Right ventricle myocardium inferior (tissue), 1 donor: Measurements from ENCODE around the gene SDK2. TPM values are rescaled to one million over a fixed set of nuclear protein-coding genes. Genes with fewer than 3 reads are reported as not detected.

Source experiments
- ATAC-seq: fragments of 200-7000 bp; cut with Tn5 transposase; one replicate; pipeline ENCODE4 v1.9.1; 2020; ENCODE audit warnings: mild to moderate bottlenecking, moderate library complexity
- DNase-seq: peaks from one replicate; pipeline ENCODE4 v3.0.0; 2021; ENCODE audit errors: missing footprints
- intact Hi-C: fragments of 100-400 bp; cut with DNase I; formaldehyde crosslinking; loops from one replicate; pipeline ENCODE4 v1.11.0; 2022
- total RNA-seq: library from RNA; stranded (reverse); fragmentation: NEBNext Ultra II Directional; extraction: Animal tissue kit (Norgen Biotek cat#: 25700); gene quantifications from one replicate; pipeline ENCODE4 v1.2.1, GENCODE V29; 2021
- donor health status: DM: no; HTN: yes; CAD: no; lungs with severe emphysema.

SDK2 gene
- total RNA-seq, 1 donor from 2014 or later: 1.6 TPM

DNA sequence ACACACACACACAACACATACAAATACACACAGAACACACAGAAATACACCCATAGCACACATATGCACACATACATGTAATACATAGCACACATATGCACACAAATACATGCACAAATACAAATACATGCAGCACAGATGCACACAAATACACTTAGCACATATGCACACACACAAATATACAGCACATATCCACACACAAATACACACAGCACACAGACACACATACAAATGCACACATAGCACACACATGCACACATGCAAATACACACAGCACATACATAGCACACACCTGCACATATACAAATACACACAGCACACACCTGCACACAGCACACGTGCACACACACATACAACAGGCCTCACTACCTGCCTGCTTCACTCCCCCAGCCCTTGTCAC, 49.6 kb downstream of the SDK2 start:
- no peak for ATAC-seq
- peak; percentile 34 for DNase-seq
- intact Hi-C loops: no loop called here

DNA sequence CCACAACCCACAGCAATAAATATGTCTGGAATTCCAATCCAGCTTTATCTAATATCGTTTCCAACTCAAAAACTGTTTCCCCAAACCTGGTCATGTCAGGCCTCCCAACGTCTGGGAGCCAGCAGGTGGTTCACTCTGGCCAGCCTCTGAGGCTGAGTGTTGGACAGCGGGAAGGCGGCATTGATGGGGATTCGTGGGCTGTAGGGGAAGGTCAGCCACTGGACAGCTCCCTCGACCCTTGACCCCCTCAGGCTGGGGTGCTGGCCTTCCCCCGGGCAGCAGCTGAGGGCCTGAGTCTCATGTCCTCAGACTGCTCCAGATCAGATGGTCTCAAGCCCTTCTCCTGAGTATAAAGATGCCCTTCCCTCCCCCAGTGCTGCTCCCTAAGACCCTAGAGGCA, 50.2 kb downstream of the SDK2 start:
- DNase-seq (peak; percentile 9), ATAC-seq (no peak)
- intact Hi-C loops: no loop called here

DNA sequence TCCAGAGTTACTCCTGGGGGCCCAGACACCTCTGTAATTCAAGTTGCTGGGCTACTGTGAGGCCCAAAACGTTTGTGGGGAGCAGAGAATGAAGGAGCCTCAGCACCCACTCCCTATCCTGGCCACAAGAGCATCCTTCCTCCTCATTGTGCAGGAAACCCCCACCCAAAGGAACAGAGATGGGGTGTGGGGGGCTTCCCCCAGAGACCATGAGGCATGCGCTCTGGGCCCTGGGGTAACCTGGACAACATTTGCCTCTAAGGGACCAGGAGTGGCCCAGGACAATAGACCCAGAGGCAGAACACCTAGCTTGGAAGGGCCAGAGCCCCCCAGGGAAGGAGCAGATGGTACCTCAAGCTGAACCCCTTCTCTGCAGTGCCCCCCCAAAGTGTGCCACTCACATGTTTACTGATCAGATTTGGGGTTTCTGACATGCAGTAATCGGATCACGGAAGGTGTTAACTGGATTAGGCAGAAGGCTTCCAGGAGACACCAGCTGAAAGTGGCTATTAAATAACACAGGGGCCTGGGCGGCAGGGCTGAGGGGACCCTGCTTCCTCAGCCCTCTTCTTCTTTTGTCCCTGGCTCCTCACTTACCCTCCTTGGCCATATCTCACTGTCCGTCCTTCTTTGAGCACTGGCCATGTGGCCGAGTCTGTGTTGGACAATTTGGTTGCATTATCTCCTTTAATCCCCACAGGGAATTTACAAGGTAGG, 50.8 kb downstream of the SDK2 start:
- intact Hi-C loops: no loop called here
- ATAC-seq: no peak
- peak; percentile 15 for DNase-seq

DNA sequence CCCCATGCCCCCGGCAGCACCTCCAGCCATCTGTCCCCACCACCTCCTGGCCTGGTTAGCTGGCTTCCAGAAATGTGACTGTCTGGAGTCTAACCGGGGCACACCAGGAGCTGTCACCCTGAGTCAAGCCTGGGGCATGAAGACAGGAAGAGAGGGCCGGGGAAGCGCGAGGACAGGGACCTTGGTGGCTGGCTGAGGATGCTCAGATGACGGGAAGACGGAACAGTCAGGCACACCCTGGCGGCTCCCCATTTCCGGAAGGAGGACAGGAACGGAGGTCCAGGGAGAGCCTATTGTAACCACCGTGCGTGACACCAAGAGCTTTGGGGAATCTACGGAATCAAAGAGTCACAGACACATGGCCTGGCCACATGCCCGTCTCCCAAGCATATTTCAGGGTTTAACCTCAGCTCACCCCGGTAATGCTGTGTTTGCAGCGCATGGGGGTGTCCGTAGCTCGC, 51.7 kb downstream of the SDK2 start:
- ATAC-seq: no peak
- DNase-seq: peak; percentile 43
- intact Hi-C loops: no loop called here

DNA sequence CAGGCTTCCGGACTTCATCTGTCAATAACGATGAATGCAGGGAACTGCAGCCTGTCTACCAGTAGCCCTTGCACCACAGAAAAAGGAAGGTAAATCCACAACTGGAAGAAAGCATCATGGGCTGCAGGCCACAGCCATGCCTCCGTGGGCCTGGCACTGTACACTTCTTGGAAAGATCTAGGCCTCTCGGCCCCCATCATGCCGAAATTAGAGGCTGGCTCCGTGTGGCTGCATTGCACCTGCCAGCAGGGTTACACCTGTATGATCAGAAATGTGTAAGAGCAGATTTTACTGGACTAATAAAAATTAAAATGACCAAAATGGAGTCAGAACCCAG, 52.2 kb downstream of the SDK2 start:
- no peak for ATAC-seq
- intact Hi-C loops: no loop called here
- DNase-seq: peak; percentile 26

DNA sequence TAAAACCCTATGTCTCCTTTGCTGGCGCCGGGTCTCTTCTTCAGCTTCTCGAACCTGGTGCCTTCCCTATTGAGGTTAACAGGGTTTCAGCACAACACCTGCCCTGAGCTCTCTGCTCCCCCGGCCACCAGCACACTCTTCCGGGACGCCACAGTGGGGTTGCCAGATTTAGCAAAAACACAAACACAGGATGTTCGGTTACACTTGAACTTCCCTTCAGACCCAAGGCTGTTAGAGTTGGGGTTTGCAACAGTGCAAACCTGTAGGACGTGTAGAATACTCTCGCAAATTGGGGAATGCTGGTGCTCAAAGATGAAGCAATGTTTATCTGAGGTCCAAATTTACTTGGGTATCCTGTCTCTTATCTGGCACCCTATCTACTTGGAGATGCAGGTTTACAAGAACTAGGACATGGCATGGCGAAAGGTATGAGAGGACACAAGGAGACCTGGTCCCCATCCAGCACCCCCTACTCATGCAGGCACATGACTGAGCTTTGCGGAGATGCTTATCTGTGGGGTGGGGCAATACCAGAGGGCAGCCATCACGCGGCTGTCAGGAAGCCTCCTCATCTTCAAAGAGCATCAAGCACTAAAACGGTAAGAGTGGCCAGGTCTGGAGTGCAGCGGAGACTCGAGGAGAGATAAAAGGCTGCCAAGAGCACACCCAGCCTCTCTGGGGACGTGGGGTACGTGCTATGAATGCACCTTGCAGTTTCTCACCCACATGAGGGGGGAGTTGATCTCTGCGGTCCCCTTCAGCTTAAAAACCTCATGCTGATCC, 52.8 kb downstream of the SDK2 start:
- ATAC-seq: no peak
- intact Hi-C loops: no loop called here
- DNase-seq: peak; percentile 33

DNA sequence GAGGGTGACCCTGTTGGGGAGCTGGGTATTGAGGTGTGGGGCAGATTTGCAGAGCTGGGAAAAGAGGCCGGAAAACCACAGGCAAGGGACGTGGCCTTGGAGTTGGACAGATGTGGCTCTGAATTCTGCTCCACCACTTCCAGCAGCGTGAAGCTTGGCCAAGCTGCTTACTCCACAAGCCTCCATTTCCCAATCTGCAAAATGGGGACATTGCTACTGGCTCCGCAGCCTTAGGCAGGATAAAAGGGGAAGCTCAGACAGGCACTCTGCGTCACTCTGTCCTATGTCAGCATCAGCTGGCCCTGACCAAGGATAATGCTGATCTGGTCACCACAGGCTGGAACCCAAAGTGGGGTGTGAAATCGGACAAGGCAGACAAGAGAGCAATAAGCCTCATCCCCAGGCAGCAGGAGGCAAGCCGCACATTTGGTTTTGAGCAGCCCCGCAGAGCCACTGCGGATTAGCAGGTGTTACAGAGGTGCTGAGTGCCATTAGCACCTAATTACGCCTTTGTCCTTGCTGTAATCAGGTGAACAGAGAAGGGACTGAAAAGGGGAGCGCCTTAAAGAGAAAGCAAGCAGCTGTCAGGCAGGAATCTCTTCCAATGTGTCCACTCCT, 54.8 kb downstream of the SDK2 start:
- intact Hi-C loops: no loop called here
- DNase-seq (peak; percentile 28), ATAC-seq (no peak)

DNA sequence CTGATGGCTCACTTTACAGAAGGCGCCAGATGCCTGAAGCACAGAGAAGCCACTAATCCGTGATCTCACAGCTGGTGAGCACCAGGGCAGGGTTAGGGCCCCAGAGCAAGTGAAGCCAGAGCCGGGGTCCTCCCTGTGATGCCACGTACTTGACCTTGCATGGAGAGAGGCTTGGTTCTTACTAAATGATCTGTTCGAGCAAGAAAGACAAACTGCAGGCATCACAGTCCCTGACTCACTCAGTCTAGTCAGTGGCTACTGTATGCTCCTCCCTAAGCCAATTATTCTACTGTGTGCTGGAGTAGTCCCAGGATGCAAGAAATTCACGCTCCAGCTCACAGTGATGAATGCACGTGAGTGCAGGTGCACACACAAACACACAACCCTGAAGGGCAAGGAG, 55.4 kb downstream of the SDK2 start:
- intact Hi-C loops: no loop called here
- DNase-seq (peak; percentile 51), ATAC-seq (no peak)

DNA sequence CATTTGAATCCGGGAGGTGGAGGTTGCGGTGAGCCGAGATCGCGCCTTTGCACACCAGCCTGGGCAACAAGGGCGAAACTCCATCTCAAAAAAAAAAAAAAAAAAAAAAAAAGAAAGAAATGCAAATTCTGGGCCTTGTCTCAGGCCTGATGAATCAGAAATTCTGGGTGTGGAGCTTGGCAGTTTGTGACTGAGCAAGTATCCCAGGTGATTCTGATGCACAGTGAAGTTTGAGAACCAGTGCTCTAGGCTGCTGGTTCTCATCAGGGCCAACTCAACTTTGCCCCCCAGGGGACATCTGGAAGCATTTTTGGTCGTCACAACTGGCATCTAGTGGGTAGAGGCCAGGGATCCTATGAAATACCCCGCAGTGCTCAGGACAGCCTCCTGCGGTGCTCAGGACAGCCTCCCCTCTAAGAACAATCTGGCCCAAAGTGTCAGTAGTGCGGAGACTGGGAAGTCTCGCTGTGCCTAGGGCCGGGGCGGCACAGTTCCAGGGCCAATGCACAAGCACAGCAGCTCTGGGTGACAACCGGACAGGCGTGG, 55.9 kb downstream of the SDK2 start:
- intact Hi-C loops: no loop called here
- peak; percentile 30 for DNase-seq

DNA sequence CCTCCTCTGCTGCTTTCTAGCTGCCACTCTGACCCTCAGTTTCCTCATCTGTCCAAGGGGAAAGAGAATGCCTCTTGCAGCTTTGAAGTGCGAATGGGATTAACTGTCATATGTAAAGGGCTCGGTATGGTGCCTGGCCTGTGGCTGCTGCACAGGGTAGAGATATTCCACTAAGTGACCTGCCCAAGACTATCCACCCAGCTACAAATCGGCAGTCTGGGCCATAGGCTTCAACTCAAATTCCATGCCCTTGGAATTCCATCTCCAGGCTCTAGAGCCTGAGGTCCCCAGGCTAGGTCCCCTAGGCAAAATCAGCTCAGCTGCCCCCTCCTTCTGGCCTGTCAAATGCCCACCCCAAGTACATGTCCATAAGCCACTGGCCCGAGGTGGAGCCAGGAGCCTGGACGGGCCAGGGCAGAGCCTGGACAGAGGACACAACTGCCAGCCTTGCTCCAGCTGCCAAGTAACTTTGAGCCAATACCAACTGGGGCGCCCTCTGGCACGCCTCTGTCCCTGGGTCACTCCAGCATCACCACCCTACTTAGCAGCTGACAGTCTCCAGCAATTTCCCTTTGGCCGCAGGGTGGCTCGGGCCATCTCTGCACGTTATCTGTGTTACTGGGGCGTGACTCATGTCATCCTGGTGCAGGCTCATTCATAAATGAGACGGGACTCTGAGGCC, 57.2 kb downstream of the SDK2 start:
- ATAC-seq (peak; percentile 88), DNase-seq (peak; percentile 64)
- intact Hi-C loops: loop anchor here (2.0 kb wide), 1 partner anchor 158 kb away; no protein-coding TSS in a partner anchor

More for the DNA sequence above, 55.9 kb downstream of the SDK2 start:
- ATAC-seq: no peak

DNA sequence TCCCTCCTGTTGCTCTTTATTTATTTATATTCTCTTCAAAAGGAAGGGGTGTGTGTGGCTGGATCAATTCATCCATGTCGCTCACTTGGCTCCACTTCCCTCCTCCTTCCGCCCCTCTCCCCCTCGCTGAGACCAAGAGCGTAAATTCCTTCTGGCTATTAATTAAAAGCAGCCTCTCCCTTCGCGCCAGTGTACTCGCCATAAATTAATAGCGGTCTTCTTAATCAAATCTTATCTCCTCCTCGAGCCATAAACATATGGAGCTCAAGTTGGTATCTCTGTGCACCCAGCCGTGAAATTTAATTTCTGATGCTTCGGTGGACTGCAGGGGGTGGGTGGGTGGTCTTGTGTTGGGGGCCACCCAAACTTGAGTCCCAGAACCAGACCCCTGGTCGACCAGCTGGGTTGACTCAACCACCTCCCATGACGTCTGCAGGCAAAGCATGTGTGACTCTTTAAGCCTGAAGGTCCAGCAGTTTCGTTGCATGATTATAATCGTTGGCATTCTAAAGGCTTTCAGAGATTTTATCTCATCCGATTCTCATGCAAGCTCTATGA, 57.9 kb downstream of the SDK2 start:
- DNase-seq (no peak), ATAC-seq (no peak)
- intact Hi-C loops: loop anchor here (2.0 kb wide), 1 partner anchor 158 kb away; no protein-coding TSS in a partner anchor

DNA sequence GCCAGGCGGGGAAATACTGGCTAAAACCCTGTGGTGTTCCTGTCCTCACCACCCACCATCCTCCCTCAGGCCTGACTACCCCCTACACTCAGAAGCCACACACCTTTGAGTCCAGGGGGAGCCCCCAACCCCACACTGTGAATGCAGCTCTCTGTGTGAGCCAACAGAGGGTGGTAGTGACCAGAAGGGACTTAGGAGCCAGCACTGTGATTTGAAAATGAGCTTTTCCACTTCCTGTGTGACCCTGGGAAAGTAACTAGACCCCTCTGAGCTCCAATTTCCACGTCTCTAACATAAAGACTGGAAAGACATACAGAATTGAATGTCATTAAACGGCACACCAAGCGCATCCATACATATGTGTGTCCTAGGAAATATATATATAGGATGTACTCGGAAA, 58.7 kb downstream of the SDK2 start:
- intact Hi-C loops: no loop called here
- ATAC-seq (no peak), DNase-seq (no peak)

DNA sequence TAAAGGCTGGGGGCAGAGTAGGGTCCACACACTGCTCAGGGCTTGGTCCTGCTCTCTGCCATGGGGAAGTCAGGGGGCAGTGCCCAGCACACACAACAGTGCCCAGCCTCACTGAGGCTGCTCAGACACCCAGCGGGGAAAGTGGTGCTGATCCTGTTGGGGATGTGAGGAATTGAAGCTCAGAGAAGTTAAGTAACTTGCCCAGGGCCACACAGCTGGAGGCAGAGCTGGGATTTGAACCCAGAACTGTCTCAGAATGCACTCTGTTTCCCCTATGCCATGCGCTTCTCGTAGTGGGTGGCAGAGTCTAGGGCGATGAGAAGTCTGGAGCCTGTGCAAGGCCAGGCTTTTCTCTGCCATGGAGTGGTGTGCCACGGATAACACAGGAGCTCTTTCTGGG, 59.3 kb downstream of the SDK2 start:
- DNase-seq (no peak), ATAC-seq (no peak)
- intact Hi-C loops: no loop called here

DNA sequence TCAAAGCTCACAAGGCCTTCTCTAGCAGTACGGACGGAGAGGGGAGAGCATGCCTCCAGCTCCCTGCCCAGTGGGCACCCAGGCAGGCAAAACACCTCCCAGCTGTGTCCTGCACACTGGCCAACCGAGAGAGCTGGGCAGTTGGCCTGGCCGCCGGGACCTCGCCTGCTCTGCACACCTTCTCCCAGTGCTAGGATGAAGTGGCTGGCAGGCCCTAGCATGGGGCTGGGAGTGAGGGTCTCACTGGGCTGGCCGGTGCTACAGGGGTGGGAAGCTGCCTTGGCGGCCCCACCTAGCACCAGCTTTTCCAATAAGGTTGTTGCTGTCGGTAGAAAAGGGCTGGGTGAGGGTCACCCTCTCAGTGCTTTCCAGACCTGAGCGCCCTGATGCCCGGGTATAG, 60.2 kb downstream of the SDK2 start:
- intact Hi-C loops: no loop called here
- no peak for DNase-seq
- no peak for ATAC-seq

DNA sequence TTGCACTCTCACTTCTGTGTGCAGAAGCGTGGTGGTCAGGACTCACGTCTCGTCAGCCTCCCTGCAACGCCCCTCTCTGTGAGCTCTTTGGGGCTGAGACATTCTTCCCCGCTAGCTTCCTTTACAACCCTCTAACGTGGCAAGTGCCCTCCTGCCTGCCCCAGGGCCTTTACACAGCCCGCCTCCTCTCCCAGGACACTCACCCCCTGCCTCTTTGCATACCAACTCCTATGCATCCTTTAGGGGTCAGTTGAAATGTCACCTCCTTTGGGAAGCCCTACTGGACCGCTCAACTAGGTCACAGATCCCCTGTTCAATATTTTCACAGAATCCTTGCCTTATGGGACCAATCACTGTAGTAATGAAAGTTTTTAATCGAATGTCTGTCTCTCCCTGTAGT, 61.4 kb downstream of the SDK2 start:
- ATAC-seq (no peak), DNase-seq (no peak)
- intact Hi-C loops: no loop called here

DNA sequence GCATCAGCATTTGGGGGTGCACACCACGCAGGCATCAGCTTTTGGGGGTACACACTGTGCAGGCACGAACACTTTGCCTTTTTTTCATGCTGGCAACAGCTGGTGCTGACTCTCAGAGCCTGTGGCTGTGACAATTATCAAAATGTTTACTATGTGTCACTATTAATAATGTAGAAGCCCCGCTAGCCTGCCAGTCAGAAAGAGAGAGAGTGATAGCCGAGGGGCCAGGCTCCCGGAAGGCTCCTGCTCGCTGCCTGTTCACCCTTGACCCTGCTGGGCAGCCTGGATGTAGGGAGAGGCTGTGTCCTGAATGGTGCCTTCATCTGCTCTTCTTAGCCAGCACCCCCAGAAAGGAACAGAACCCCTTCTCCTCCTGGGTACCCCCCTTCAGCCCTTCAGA, 61.9 kb downstream of the SDK2 start:
- no peak for DNase-seq
- intact Hi-C loops: no loop called here
- no peak for ATAC-seq

DNA sequence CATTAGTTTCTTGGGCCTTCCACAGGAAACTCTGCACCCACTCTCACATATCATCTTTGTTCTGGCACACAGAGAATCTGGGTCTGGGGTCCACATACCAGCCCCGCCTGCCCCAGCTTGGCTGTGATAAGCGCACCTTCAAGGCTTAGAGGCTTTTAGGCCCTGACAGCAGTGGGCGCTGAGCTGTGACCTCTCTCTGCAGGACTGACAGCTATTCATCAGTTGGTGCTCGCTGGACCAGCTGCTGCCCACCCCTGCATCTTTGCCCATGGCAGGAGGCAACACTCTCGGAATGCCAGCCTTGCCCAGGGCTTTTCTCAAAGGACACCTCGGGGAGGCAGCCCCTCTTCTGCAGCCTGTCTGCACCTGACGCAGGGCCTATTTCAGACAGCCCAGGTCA, 62.9 kb downstream of the SDK2 start:
- ATAC-seq (no peak), DNase-seq (no peak)
- intact Hi-C loops: no loop called here

DNA sequence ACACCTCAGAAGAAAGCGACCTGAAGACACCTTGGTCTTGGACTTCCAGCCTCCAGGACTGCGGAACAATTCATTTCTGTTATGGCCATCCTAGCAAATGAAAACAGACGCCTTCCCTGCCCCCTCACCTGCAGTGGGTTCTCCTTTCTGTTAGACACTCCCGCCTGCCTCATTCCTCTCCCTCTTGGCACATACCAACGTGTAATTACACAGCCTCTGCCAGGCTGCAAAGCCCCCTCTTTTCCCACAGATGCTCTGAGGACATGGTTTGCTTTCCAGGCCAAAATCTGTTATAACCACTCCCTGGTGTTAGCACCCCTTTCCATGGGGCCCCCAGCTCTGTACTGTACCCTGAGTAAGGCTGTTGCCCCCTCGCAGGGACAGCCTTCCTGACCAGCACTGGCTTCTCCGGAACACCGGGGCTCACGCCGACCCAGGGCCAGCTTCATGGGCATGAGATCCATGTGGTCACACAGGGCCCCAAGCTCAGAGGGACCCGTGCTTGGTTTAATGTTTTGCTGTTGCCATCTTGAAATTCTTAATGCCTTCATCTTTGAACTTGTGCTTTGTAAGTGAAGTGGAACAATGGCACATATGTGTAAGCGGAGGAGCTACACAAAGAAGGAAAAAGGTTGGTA, 64.1 kb downstream of the SDK2 start:
- ATAC-seq (no peak), DNase-seq (no peak)
- intact Hi-C loops: no loop called here
